ENCODE measurements around the gene GTPBP2.
A peak's percentile ranks its signal among the peaks of the same experiment; 100 is the strongest.
"Not testable (repeated sequence)": the region's sequence is repeated elsewhere in the genome, so short reads cannot be mapped to it uniquely, and the experiment has no call there.

GTPBP2 gene

DNA sequence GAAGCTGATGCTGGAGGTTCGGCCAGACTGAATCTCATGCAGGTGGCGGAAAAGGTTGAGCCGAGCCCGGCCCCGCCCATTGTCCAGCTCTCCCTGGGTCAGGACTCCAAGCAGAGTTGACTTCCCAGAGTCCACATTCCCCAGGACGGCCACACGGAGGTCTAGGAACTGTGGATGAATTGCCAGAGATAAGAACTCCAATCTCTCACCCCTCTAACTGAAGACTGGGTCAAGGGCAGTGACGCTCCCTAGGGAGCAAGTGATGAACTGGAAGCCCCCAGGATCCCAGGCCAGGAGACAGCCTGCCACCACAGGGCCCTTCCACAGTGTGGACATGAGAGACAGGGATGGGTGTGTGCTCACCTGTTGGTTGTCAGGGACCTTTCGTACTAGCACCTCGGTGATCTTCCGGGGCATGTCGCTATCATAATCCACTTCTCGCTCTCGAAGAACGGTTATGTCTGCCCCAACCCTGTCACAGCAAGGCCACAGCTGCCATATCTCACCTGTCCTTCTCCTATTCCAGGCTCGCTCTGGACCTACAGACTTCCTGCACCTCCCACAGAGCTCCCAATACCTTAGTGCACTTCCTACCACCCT lies 3.6 kb downstream of the GTPBP2 start:
- no peak for DNase-seq

GRCh38 chr6:43624786-43625288 lies 4.2 kb downstream of the GTPBP2 start:
- no peak for DNase-seq

DNA sequence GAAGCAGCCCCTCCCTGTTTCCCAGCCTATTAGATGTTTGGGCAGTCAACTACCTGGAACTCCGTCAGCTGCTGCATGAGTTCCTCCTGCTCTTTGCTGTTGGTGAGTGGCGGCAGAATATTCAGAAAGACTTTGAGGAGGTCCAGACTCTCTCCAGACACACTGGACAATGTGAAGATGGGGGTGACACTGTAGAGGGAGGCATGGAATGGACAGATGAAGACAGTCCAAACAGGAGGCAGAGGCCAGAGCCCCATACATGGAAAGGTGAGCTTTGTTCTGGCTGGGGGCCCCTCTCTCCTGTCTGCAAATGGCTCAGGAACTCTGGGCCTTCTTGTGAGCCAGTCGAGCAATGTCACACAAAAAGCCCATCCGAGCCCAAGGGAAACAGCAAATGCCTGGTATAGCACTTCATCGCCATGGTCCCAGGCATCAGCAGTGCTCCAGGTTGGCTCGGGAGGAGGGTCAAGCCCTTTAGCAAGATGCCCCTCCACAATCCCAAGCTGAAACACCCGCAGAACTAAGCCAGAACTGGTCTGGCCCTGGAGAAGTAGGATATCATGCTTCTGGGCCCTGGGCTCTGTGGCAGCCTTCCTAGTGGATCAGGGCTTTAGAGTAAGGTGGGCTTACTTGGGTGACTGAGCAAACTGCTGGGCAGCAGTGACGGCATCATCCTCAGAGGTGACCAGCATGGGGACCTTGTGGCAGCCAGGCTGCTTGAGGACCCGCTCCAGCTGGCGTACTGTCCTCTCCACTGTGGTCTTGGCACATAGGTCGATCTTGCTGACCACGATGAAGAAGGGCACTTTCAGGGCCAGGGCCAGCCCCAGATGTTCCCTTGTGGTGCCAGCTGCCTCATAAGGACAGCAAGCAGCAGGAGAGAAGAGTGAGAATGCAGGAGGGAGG lies 4.9 kb downstream of the GTPBP2 start:
- DNase-seq: no peak

DNA sequence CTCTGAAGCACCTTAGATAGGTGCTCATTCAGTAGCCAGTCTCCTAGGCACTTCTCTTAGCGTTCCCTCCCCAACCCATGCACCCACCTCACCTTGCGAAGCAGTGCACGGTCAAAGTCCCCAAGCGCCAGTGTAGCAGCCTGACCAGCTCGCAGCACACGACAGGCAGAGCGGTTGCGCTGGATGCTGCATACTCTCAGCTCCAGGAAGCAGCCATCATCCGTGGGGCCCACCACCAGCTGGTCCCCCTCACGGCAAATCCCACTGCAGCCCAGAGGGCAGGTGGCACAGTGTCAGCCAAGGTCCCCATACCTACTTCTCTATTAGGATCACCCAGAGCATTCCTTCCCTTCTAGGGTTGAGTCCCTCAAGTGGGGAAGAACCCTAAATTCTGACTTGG lies 6.5 kb downstream of the GTPBP2 start:
- no peak for DNase-seq

DNA sequence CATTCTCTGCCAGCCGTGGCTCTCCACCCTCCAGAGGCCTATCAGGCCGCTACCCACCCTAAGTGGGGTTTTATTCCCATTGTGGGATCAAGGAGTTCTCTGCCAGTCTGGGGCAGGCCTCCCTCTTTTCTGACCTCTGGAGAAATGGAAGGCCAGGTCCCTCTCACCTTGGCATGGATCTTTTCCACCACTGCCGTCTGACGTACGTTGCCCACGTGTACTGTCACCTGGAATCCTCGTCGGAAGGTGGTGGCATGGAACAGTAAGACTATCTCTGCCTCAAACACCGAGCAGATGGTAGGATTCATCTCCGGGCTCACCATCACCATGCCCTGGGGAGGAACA lies 7.3 kb downstream of the GTPBP2 start:
- no peak for DNase-seq

DNA sequence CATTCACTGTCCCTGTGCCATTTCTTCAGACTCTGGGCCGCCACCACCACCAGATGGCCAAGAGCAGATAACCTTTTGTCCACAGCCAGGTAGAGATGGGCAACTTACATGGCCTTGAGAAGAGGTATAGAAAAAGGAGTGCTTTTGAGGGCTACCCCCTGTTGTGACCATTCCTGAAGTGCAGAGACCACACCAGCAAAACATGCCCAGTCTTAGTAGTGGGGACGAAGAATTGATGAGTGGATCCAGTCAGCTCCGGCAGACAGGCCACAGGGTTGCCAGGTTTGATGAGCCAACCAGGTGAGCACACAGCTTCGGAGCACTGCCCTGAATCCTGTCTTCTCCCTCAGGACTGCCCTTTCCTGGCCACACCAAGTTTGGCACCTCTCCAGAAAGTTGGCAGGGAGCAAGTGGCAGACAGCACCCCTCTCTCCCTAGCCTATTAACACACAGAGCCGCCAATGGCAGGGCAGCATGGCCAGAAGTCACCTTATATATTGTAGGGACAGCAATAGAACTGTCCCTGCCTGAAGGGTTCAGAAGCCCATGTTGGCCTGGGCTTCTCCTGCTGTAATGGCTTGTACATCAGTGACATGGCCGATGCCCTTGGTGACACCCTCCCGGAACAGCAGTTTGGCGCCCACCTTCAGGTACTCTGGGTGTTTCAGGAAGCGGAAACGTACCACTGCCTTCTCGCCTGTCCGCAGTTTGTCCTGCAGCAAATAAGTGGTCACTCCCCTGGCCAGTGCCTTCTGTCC lies 7.8 kb downstream of the GTPBP2 start:
- no peak for DNase-seq

DNA sequence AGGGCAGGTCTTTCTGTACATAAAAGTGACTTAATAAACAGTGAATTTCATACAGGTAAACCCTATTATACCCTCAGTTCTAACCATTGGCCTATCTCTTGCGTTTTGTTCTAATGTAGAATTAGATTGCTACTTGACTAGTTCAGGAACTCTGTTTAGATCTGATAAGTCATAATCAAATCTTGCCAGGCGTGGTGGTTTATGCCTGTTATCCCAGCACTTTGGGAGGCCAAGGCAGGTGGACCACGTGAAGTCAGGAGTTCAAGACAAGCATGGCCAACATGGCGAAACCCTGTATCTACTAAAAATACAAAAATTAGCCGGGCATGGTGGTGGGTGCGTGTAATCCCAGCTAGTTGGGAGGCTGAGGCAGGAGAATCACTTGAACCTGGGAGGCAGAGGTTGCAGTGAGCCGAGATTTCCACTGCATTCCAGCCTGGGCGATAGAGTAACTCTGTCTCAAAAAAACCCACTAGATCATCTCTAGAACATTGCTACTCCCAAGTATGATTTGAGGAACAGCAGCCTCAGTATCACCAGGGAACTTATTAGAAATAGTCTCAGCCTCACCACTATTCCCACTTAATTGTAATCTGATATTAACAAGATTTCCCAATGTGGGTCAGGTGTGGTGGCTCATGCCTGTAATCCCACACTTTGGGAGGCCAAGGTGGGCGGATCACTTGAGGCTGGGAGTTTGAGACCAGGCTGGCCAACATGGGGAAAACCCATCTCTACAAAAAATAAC lies 12.2 kb downstream of the GTPBP2 start:
- DNase-seq: no peak

DNA sequence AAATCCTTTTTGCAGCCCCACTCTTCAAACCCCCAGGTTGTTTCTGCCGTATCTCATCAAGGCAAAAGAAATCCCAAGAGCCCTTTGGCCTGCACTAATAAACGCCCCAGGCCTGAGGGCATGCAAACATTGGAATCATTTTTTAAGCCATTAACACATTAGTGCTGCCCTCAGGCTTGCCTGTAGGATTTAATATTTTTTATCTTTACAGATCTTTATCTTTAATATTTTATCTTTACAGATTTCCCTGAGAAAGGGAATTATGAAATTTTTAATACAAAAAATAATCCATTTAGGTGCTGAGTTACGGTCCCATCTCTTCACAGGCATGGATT lies 14.7 kb downstream of the GTPBP2 start:
- DNase-seq: no peak

GRCh38 chr6:43613721-43614395 lies 15.2 kb downstream of the GTPBP2 start:
- peak in 1 of 51 donors; percentile 16 for DNase-seq

- peak in 1 of 51 donors; percentile 46 for DNase-seq
These were observed 18.6 kb downstream of the GTPBP2 start for GRCh38 chr6:43610431-43610830.

DNA sequence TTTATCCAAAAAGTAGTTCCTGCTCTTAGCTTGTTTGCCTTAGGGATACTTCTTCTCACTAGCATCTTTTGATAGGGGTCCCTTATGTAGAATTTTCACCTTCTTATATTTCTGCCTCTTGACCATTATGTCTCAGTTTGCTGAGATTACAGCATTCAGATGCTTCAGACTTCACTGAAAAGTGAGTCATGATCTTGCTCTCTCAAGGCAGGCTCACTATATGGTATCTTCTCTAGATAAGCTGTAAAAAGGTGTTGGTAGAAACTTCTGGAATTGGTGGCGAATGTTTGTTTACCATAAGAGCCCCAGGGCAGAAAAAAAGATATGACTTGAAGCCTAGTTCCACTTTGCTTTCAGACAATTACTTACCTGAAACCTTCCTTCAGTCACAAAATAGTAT lies 19.7 kb downstream of the GTPBP2 start:
- no peak for DNase-seq

- DNase-seq: no peak
These were observed 20.3 kb downstream of the GTPBP2 start for GRCh38 chr6:43608807-43609206.

- DNase-seq: peak in 32 of 51 donors; percentile 2 to 73 (median 36)
These were observed 20.7 kb downstream of the GTPBP2 start for GRCh38 chr6:43608310-43608763.

- DNase-seq: no peak
These were observed 23.0 kb downstream of the GTPBP2 start for GRCh38 chr6:43606019-43606418.

DNA sequence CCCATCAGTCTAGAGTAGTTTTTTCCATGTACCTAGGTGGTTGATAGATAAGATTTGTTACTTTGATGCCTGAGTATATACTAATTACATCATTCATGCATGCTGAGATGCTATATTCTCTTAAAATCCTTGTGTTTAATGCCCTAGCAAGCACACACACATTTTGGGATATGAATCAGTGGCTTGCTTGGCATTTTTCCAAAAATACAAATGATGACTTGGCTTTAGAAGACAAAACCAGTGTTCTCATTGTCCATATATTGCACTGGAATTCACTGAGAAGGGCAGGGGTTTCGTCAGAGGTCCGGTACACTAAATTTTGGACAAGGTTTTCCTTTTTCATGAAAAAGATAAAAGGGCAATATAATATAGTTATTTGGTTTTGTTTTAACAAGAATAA lies 24.9 kb downstream of the GTPBP2 start:
- no peak for DNase-seq

- DNase-seq: no peak
These were observed 28.5 kb downstream of the GTPBP2 start for GRCh38 chr6:43600595-43600994.

- DNase-seq: no peak
These were observed 35.1 kb downstream of the GTPBP2 start for GRCh38 chr6:43593938-43594337.

GRCh38 chr6:43589564-43589963 lies 39.5 kb downstream of the GTPBP2 start:
- DNase-seq: not testable (repeated sequence)

DNA sequence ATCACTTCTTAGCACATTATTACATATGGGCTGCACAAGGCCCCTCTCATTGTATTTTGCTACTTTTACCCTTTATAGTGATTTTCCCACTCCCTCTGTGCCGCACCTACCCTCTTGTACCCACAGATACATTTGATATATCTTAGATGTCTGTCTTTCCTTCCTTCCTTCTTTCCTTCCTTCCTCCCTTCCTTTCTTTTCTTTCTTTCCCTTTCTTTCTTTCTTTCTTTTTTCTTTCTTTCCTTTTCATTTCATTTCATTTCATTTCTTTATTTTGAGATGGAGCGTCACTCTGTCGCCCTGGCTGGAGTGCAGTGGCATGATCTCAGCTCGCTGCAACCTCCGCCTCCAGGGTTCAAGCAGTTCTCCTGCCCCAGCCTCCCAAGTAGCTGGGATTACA lies 40.9 kb downstream of the GTPBP2 start:
- DNase-seq: no peak

GRCh38 chr6:43584892-43585570 lies 44.0 kb downstream of the GTPBP2 start:
- DNase-seq: no peak
